Neural progenitor cell (in vitro differentiated cells): ENCODE data around the gene TBCD. TPM values are rescaled to one million over a fixed set of nuclear protein-coding genes. Genes with fewer than 3 reads are reported as not detected.

Experiments
- DNase-seq: peaks from one replicate; pipeline ENCODE4 v3.0.0-alpha.2; 2016; ENCODE audit warnings: low spot score
- H2AFZ ChIP-seq: fragments of 200-600 bp; sonication (generic); replicated peaks from 2 replicates; pipeline ENCODE4 v1.6.1; 2016; ENCODE audit warnings: antibody characterized with exemption
- H3F3A ChIP-seq: fragments of 200-600 bp; sonication (generic); 2 replicates; pipeline ENCODE4 v1.6.1; 2016; ENCODE audit warnings: antibody characterized with exemption, low read depth
- H3K27ac ChIP-seq: fragments of 200-600 bp; sonication (generic); 2 replicates; pipeline ENCODE4 v1.5.1; 2016; ENCODE audit warnings: mild to moderate bottlenecking
- H3K27me3 ChIP-seq: fragments of 200-600 bp; sonication (generic); 2 replicates; pipeline ENCODE4 v1.6.1; 2016; ENCODE audit warnings: mild to moderate bottlenecking, moderate library complexity
- H3K36me3 ChIP-seq: fragments of 200-600 bp; sonication (generic); 2 replicates; pipeline ENCODE4 v1.5.1; 2016
- H3K4me1 ChIP-seq: fragments of 200-600 bp; sonication (generic); 2 replicates; pipeline ENCODE4 v1.6.1; 2016; ENCODE audit warnings: mixed run types
- H3K4me2 ChIP-seq: fragments of 200-600 bp; sonication (generic); 2 replicates; pipeline ENCODE4 v1.6.1; 2016
- H3K4me3 ChIP-seq: fragments of 200-600 bp; sonication (generic); 2 replicates; pipeline ENCODE4 v1.5.1; 2016
- H3K79me2 ChIP-seq: fragments of 200-600 bp; sonication (generic); 2 replicates; pipeline ENCODE4 v1.6.1; 2016; ENCODE audit warnings: low read depth
- H3K9ac ChIP-seq: fragments of 200-600 bp; sonication (generic); 2 replicates; pipeline ENCODE4 v1.6.1; 2016
- H3K9me3 ChIP-seq: fragments of 200-600 bp; sonication (generic); 2 replicates; pipeline ENCODE4 v1.5.1; 2016; ENCODE audit warnings: low read depth
- H4K20me1 ChIP-seq: fragments of 200-600 bp; sonication (generic); 2 replicates; pipeline ENCODE4 v1.6.1; 2016; ENCODE audit warnings: low read depth
- H3K27ac Mint-ChIP-seq: 3 replicates; pipeline ENCODE4 v1.8.0; 2021; ENCODE audit warnings: mixed read lengths
- H3K27me3 Mint-ChIP-seq: 2 replicates; pipeline ENCODE4 v1.8.0; 2022; ENCODE audit warnings: low read depth, mild to moderate bottlenecking, inconsistent platforms, moderate library complexity, mixed read lengths; ENCODE audit not compliant: insufficient read depth
- H3K36me3 Mint-ChIP-seq: 3 replicates; pipeline ENCODE4 v1.8.0; 2021; ENCODE audit warnings: mixed read lengths
- H3K4me1 Mint-ChIP-seq: 3 replicates; pipeline ENCODE4 v1.8.0; 2021; ENCODE audit warnings: mixed read lengths
- H3K4me3 Mint-ChIP-seq: 3 replicates; pipeline ENCODE4 v1.8.0; 2021; ENCODE audit warnings: mild to moderate bottlenecking, moderate library complexity, mixed read lengths
- H3K9me3 Mint-ChIP-seq: 3 replicates; pipeline ENCODE4 v1.8.0; 2020; ENCODE audit warnings: mixed read lengths
- CTCF ChIP-seq: fragments of 200-600 bp; sonication (generic); IDR thresholded peaks from 2 replicates; pipeline ENCODE4 v1.5.1; 2017; ENCODE audit warnings: antibody characterized with exemption, mild to moderate bottlenecking
- EZH2 ChIP-seq: fragments of 200-600 bp; sonication (generic); IDR thresholded peaks from 2 replicates; pipeline ENCODE4 v1.6.1; 2017; ENCODE audit warnings: antibody characterized with exemption, mild to moderate bottlenecking, moderate library complexity
- EZH2phosphoT487 ChIP-seq: fragments of 200-600 bp; sonication (generic); IDR thresholded peaks from 2 replicates; pipeline ENCODE4 v1.6.1; 2017; ENCODE audit warnings: antibody characterized with exemption
- total RNA-seq: library from RNA; depleted of rRNA; stranded (reverse); fragments of >200 nt; gene quantifications from 2 replicates; pipeline ENCODE4 v1.2.3, GENCODE V29; 2015; ENCODE audit warnings: low replicate concordance

The TBCD gene
- total RNA-seq, 1 donor from 2014 or later: 76.4 TPM

- Histone ChIP-seq H3K9me3 (no peaks in the 10 kb centered on the region), H3K4me2 (peak overlapping the region; percentile 34), H4K20me1 (peaks cover 37% of the 10 kb centered on the region), H3K4me1 (peaks cover 28% of the 10 kb centered on the region), H2AFZ (no peak overlapping the region), H3K27ac (peak overlapping the region; percentile 59), H3K36me3 (no peaks in the 10 kb centered on the region), H3K27me3 (no peaks in the 10 kb centered on the region), H3K4me3 (no peak overlapping the region), H3F3A (no peaks in the 10 kb centered on the region), H3K9ac (no peak overlapping the region), H3K79me2 (peaks cover 24% of the 10 kb centered on the region)
- H3K27me3 Mint-ChIP-seq: peaks cover 8% of the 10 kb centered on the region
- DNase-seq: peak; percentile 47
- no peak for TF ChIP-seq CTCF
- no peak for TF ChIP-seq EZH2phosphoT487
- no peak for TF ChIP-seq EZH2
- no peak overlapping the region for H3K4me3 Mint-ChIP-seq
- no peaks in the 10 kb centered on the region for H3K9me3 Mint-ChIP-seq
- H3K36me3 Mint-ChIP-seq: peaks cover 16% of the 10 kb centered on the region
- peak overlapping the region; percentile 94 for H3K27ac Mint-ChIP-seq
- peaks cover 47% of the 10 kb centered on the region for H3K4me1 Mint-ChIP-seq
These were observed 114.8 kb downstream of the TBCD start for GRCh38 chr17:82866590-82867191.

GRCh38 chr17:82867763-82868325, 116.0 kb downstream of the TBCD start:
- Mint-ChIP-seq H3K9me3 (no peaks in the 10 kb centered on the region), H3K4me3 (no peak overlapping the region), H3K27ac (no peak overlapping the region), H3K27me3 (peaks cover 8% of the 10 kb centered on the region), H3K36me3 (peaks cover 16% of the 10 kb centered on the region), H3K4me1 (peaks cover 38% of the 10 kb centered on the region)
- DNase-seq: no peak
- H2AFZ ChIP-seq: no peak overlapping the region
- no peaks in the 10 kb centered on the region for H3K9me3 ChIP-seq
- no peak overlapping the region for H3K27ac ChIP-seq
- H3K9ac ChIP-seq: peak overlapping the region; percentile 27
- no peaks in the 10 kb centered on the region for H3F3A ChIP-seq
- H3K79me2 ChIP-seq: peaks cover 24% of the 10 kb centered on the region
- TF ChIP-seq EZH2phosphoT487 (no peak), EZH2 (no peak), CTCF (no peak)
- H3K4me3 ChIP-seq: no peak overlapping the region
- H4K20me1 ChIP-seq: peaks cover 42% of the 10 kb centered on the region
- no peaks in the 10 kb centered on the region for H3K36me3 ChIP-seq
- no peak overlapping the region for H3K4me2 ChIP-seq
- H3K4me1 ChIP-seq: peaks cover 22% of the 10 kb centered on the region
- no peaks in the 10 kb centered on the region for H3K27me3 ChIP-seq

GRCh38 chr17:82868715-82869131, 116.9 kb downstream of the TBCD start:
- no peak for DNase-seq
- no peaks in the 10 kb centered on the region for H3K27me3 ChIP-seq
- Mint-ChIP-seq H3K9me3 (no peaks in the 10 kb centered on the region), H3K4me3 (no peak overlapping the region), H3K4me1 (peaks cover 32% of the 10 kb centered on the region), H3K27me3 (peaks cover 8% of the 10 kb centered on the region), H3K27ac (no peak overlapping the region), H3K36me3 (peaks cover 17% of the 10 kb centered on the region)
- TF ChIP-seq EZH2phosphoT487: no peak
- no peak for TF ChIP-seq CTCF
- TF ChIP-seq EZH2: no peak
- H3K4me3 ChIP-seq: no peak overlapping the region
- H2AFZ ChIP-seq: no peak overlapping the region
- no peak overlapping the region for H3K27ac ChIP-seq
- H3K36me3 ChIP-seq: no peaks in the 10 kb centered on the region
- H4K20me1 ChIP-seq: peaks cover 35% of the 10 kb centered on the region
- no peak overlapping the region for H3K4me2 ChIP-seq
- no peak overlapping the region for H3K9ac ChIP-seq
- no peaks in the 10 kb centered on the region for H3F3A ChIP-seq
- H3K79me2 ChIP-seq: peaks cover 19% of the 10 kb centered on the region
- H3K9me3 ChIP-seq: no peaks in the 10 kb centered on the region
- H3K4me1 ChIP-seq: peaks cover 14% of the 10 kb centered on the region
